Measurements from ENCODE around the gene KCNH2. TPM values are rescaled to one million over a fixed set of nuclear protein-coding genes. Genes with fewer than 3 reads are reported as not detected.

Gene KCNH2
- total RNA-seq, 4 donors from 2014 or later = 0.19 to 2.5 (median 0.72) TPM

GRCh38 chr7:150934045-150934766 is 43.9 kb downstream of the KCNH2 start:
- no peak for DNase-seq
- WGBS, 2 donors = 76 to 86% methylated on average over 3 to 5 of the region's 6 CpGs

GRCh38 chr7:150931199-150931869 is 46.8 kb downstream of the KCNH2 start:
- no peak for TF ChIP-seq POLR2A (IDR thresholded peaks at IDR 0.05)
- TF ChIP-seq CTCF (IDR thresholded peaks at IDR 0.05) = no peak
- H3K36me3 ChIP-seq = no peaks in the 10 kb centered on the region
- H3K9me3 ChIP-seq = no peaks in the 10 kb centered on the region
- H3K27ac ChIP-seq = no peak overlapping the region
- no peaks in the 10 kb centered on the region for H3K4me1 ChIP-seq
- WGBS, 2 donors = 47 to 56% methylated on average over 7 of the region's 7 CpGs
- no peak for DNase-seq
- intact Hi-C loops (cut with DNase I) = no loop called here
- H3K4me3 ChIP-seq = no peak overlapping the region
- peaks cover 0 to 22% (median 0%) of the 10 kb centered on the region in 4 donors for H3K27me3 ChIP-seq

More at GRCh38 chr7:150934045-150934766, 43.9 kb downstream of the KCNH2 start:
- H3K4me1 ChIP-seq = peaks cover 0 to 13% (median 8%) of the 10 kb centered on the region in 3 donors
- H3K27me3 ChIP-seq = peaks cover 0 to 51% (median 0%) of the 10 kb centered on the region in 4 donors
- H3K4me3 ChIP-seq = no peak overlapping the region
- H3K27ac ChIP-seq = no peak overlapping the region
- no peak for TF ChIP-seq CTCF (IDR thresholded peaks at IDR 0.05)
- no peak for TF ChIP-seq POLR2A (IDR thresholded peaks at IDR 0.05)
- H3K9me3 ChIP-seq = no peaks in the 10 kb centered on the region
- no peaks in the 10 kb centered on the region for H3K36me3 ChIP-seq
- intact Hi-C loops (cut with DNase I) = no loop called here

GRCh38 chr7:150928541-150928940 is 49.6 kb downstream of the KCNH2 start:
- TF ChIP-seq POLR2A (IDR thresholded peaks at IDR 0.05) = no peak
- TF ChIP-seq CTCF (IDR thresholded peaks at IDR 0.05) = no peak
- no peaks in the 10 kb centered on the region for H3K4me1 ChIP-seq
- intact Hi-C loops (cut with DNase I) = no loop called here
- peaks cover 0 to 23% (median 0%) of the 10 kb centered on the region in 4 donors for H3K27me3 ChIP-seq
- H3K9me3 ChIP-seq = no peaks in the 10 kb centered on the region
- no peak for DNase-seq
- WGBS, 2 donors = 81 to 83% methylated on average over 3 of the region's 3 CpGs
- H3K27ac ChIP-seq = no peak overlapping the region
- H3K36me3 ChIP-seq = no peaks in the 10 kb centered on the region
- H3K4me3 ChIP-seq = no peak overlapping the region

- Histone ChIP-seq H3K27ac (no peak overlapping the region), H3K27me3 (peaks cover 0 to 23% (median 0%) of the 10 kb centered on the region in 4 donors), H3K4me1 (no peaks in the 10 kb centered on the region), H3K9me3 (no peaks in the 10 kb centered on the region), H3K36me3 (no peaks in the 10 kb centered on the region), H3K4me3 (no peak overlapping the region)
- no peak for TF ChIP-seq POLR2A (IDR thresholded peaks at IDR 0.05)
- TF ChIP-seq CTCF (IDR thresholded peaks at IDR 0.05) = no peak
- 39 to 43% methylated on average over 4 of the region's 4 CpGs for WGBS, 2 donors
- intact Hi-C loops (cut with DNase I) = no loop called here
- DNase-seq = no peak
These were observed 50.2 kb downstream of the KCNH2 start for GRCh38 chr7:150927956-150928344.
